RWPE1 (cell line): Measurements from ENCODE around the gene PDCD7.

Source experiments
- CTCF ChIA-PET: fragments of 350-600 bp; sonication (Branson Sonifier 250); formaldehyde crosslinking; extraction: SDS; loops from one replicate; lab custom pipeline; 2021; lab: Yijun Ruan, JAX
- POLR2A ChIA-PET: fragments of 400-600 bp; formaldehyde crosslinking; extraction: SDS; loops from one replicate; lab custom pipeline; 2020; ENCODE audit warnings: antibody characterized with exemption; ENCODE audit not compliant: low non-redundant PET; lab: Yijun Ruan, JAX
- DNase-seq: peaks from one replicate; pipeline ENCODE4 v3.0.0; 2012; ENCODE audit warnings: low spot score
- H3K27ac ChIP-seq: fragments of 450-650 bp; 2 replicates; pipeline ENCODE4 v1.5.1; 2017
- TF ChIP-seq, protein P1 (sequence below): fragments of 450-650 bp; conservative IDR thresholded peaks from 2 replicates; pipeline ENCODE4 v1.5.1; 2017; ENCODE audit warnings: low read depth, mild to moderate bottlenecking

The PDCD7 gene

DNA sequence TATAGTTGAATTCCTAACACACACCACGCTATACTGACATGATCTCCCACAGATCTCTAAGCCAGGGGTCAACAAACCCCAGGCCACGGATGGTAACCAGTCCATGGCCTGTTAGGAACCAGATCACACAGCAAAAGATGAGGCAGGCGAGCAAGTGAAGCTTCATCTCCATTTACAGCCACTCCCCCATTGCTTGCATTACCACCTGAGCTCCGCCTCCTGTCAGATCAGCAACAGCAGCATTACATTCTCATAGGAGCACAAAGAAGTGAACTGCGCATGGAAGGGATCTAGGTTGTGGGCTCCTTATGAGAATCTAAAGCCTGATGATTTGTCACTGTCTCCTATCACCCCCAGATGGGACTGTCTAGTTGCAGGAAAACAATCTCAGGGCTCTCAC lies 2.7 kb downstream of the PDCD7 start:
- no peak overlapping the region for H3K27ac ChIP-seq
- POLR2A ChIA-PET = no interaction called here
- DNase-seq = no peak
- CTCF ChIA-PET = no interaction called here
- TF ChIP-seq, protein P1, sequence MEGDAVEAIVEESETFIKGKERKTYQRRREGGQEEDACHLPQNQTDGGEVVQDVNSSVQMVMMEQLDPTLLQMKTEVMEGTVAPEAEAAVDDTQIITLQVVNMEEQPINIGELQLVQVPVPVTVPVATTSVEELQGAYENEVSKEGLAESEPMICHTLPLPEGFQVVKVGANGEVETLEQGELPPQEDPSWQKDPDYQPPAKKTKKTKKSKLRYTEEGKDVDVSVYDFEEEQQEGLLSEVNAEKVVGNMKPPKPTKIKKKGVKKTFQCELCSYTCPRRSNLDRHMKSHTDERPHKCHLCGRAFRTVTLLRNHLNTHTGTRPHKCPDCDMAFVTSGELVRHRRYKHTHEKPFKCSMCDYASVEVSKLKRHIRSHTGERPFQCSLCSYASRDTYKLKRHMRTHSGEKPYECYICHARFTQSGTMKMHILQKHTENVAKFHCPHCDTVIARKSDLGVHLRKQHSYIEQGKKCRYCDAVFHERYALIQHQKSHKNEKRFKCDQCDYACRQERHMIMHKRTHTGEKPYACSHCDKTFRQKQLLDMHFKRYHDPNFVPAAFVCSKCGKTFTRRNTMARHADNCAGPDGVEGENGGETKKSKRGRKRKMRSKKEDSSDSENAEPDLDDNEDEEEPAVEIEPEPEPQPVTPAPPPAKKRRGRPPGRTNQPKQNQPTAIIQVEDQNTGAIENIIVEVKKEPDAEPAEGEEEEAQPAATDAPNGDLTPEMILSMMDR = no peak

DNA sequence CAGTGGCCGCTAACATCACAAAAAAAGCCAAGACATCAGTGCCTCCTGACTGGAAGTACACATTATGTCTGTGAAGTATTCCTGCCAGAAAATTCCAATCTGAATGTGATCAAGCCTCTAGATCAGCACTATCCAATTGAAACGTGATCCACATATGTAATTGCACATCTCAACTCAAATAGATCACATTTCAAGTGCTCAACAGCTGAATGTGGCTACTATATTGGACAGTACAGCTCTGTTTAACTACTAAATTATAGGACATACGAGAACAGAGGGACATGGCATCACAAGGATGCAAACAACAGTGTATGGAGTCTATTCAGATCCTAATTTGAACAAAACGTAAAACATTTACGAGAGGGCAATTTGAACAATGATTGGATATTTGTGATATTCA lies 18.1 kb downstream of the PDCD7 start:
- H3K27ac ChIP-seq = no peak overlapping the region
- ChIA-PET CTCF (interaction anchor here (0.7 kb wide), 1 partner anchor 30 kb away, joined by 3 read pairs; no protein-coding TSS in a partner anchor), POLR2A (no interaction called here)
- TF ChIP-seq, protein P1 = no peak
- no peak for DNase-seq

DNA sequence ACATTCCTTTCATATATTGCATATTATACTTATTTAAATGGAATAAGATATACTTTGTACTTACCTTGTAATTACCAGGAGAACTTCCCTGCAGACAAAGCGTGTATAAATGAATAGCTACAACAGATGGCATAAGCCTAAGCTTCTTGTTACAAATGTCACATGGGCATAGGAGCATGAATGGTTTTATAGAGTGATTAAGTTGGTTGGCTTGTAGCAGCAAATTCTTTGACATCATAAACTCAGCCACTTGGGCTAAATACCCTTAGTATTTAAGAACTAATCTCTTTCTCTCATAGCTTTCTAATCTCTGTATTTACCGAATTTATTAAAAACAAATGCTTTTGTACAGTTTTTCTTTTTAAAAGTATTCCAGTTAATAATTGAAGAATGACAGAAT lies 18.5 kb downstream of the PDCD7 start, which contains the start of gene UBAP1L:
UBAP1L (minus strand) TSS at position 115 of the 400 bp plus-strand sequence. CDS start 8,985 bp downstream, outside the sequence.
- TF ChIP-seq, protein P1 = no peak
- ChIA-PET CTCF (interaction anchor here (0.7 kb wide), 1 partner anchor 31 kb away, joined by 3 read pairs; no protein-coding TSS in a partner anchor), POLR2A (no interaction called here)
- no peak within 1 kb of the TSS for H3K27ac ChIP-seq
- DNase-seq = no peak

DNA sequence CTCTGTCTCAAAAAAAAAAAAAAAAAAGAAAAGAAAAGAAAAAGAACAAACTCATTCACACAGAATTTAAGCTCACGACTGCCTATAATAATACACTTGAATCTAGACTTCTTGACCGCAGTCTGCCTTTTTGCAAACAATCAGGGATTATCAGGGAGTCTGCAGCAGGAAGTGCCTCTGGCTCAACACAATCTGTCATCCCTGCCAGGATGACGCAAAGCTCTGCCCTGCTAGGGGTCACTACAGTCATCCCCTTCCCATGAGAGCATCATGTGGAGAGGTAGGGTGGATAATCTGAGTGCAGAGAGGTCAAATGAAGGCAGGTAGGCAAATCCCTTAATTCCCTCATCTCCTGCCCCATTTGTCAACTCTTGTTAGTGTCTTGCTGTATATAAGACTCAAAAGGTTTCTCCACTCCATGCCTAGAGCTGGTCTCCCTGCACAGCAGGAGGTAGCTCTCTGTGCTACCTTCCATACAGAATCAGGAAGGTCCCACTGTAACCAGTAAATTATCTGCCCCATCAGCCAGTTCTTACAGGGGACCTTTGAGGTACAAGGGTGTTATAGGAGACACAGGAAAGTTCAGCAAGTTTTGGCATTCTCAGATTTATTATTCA lies 22.8 kb downstream of the PDCD7 start:
- H3K27ac ChIP-seq = no peak overlapping the region
- DNase-seq = no peak
- ChIA-PET CTCF (interaction anchor here (0.8 to 1.3 kb wide), 2 partner anchors 9 to 208 kb away, joined by 3 to 6 read pairs; no protein-coding TSS in a partner anchor), POLR2A (no interaction called here)
- TF ChIP-seq, protein P1 = no peak

DNA sequence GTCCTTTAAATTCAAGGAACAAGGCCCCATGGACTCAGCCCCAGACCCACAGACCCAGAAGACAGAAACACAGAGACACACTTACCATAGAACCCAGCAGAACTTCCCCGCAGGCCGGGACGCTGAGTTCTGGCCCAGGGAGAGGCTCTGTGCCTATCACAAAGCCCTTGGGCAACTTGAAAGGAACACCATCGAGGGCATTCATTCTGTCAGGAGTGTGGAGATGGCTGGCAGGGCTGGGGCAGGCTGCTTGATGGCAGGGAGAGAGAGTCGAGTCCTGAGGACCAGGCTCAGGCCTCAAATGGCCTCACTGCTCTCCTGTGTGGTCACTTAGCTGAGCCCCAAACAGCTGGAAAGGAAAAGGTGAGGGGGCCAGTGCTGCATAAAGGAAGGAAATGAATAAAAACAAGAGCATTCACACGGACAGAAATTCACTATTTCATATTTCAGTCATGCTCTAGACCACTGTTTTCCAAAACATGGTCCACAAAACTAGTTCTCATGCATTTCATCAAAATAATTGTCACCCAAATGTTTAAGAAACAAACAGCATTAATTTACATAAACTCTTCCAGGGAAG lies 27.5 kb downstream of the PDCD7 start:
- CTCF ChIA-PET = interaction anchor here (0.7 kb wide), 1 partner anchor 52 kb away, joined by 4 read pairs; no protein-coding TSS in a partner anchor
- H3K27ac ChIP-seq = no peak overlapping the region
- TF ChIP-seq, protein P1 = no peak
- no peak for DNase-seq
- POLR2A ChIA-PET = no interaction called here

DNA sequence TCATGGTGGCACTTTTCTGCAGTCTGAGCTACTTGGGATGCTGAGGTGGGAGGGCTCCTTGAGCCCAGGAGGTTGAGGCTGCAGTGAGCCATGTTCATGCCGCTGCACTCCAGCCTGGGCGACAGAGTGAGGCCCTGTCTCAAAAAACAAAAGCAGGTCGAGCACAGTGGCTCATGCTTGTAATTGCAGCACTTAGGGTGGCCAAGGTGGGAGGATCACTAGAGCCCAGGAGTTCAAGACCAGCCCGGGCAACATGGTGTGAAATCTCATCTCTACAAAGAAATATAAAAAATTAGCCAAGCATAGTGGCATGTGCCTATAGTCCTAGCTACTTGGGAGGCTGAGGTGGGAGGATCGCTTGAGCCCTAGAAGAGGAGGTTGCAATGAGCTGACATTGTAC lies 28.6 kb downstream of the PDCD7 start:
- POLR2A ChIA-PET = no interaction called here

More for the DNA sequence above, 28.6 kb downstream of the PDCD7 start:
- H3K27ac ChIP-seq = no peak overlapping the region
- CTCF ChIA-PET = no interaction called here
- TF ChIP-seq, protein P1 = no peak
- no peak for DNase-seq
